MM.1S (cell line): Measurements from ENCODE around the gene OR5B12.
"Not testable (repeated sequence)": the region's sequence is repeated elsewhere in the genome, so short reads cannot be mapped to it uniquely, and the experiment has no call there.

ENCODE experiments used
- CTCF ChIP-seq: fragments of 300-600 bp; sonication (generic); IDR thresholded peaks from 2 replicates; pipeline ENCODE4 v1.5.1; 2016; ENCODE audit warnings: antibody characterized with exemption, low read length, mixed read lengths
- EZH2 ChIP-seq: fragments of 300-600 bp; sonication (generic); optimal IDR thresholded peaks from 2 replicates; pipeline ENCODE3; 2017; ENCODE audit warnings: low read depth, mild to moderate bottlenecking, antibody characterized with exemption, low read length, mixed read lengths
- EZH2phosphoT487 ChIP-seq: fragments of 300-600 bp; sonication (generic); IDR thresholded peaks from 2 replicates; pipeline ENCODE4 v1.6.1; 2018; ENCODE audit warnings: antibody characterized with exemption, low read length

- TF ChIP-seq CTCF, EZH2, EZH2phosphoT487: not testable (repeated sequence)
These were observed 42.4 kb downstream of the OR5B12 start for GRCh38 chr11:58399622-58400021.
